CD14-positive monocyte (primary cell): ENCODE measurements around the gene GRIK4. TPM values are rescaled to one million over a fixed set of nuclear protein-coding genes. Genes with fewer than 3 reads are reported as not detected.

ENCODE experiments used
- DNase-seq, 3 donors: peaks; one replicate each; pipeline ENCODE4 v3.0.0-alpha.2; 2011 to 2022
- H2AFZ ChIP-seq: 2 replicates; pipeline ENCODE4 v1.6.0; 2012; ENCODE audit warnings: mild to moderate bottlenecking, low read depth, low read length, inconsistent platforms; ENCODE audit not compliant: insufficient read depth, poor library complexity, severe bottlenecking
- H3K27ac ChIP-seq, 2 donors: 1 replicate in 1 of 2; 2 replicates in 1 of 2; pipeline ENCODE4 v1.5.1; 2012 to 2013; ENCODE audit warnings: low read length in 2 of 2, control low read depth in 1 of 2, inconsistent platforms in 1 of 2, low read depth in 1 of 2, mild to moderate bottlenecking in 1 of 2
- H3K27me3 ChIP-seq, 2 donors: one replicate each; pipeline versions ENCODE4 v1.6.0 to v1.6.1; 2011 to 2013; ENCODE audit warnings: low read length in 2 of 2; ENCODE audit not compliant: control insufficient read depth in 2 of 2, insufficient read depth in 2 of 2
- H3K36me3 ChIP-seq, 2 donors: replicated peaks in 1 of 2; 1 replicate in 1 of 2; 2 replicates in 1 of 2; pipeline versions ENCODE4 v1.5.1 to v1.6.1; 2012 to 2013; ENCODE audit warnings: low read length in 2 of 2, control low read depth in 1 of 2, inconsistent platforms in 1 of 2, mild to moderate bottlenecking in 1 of 2; ENCODE audit not compliant: insufficient read depth in 2 of 2, control insufficient read depth in 1 of 2
- H3K4me1 ChIP-seq, 2 donors: 1 replicate in 1 of 2; 2 replicates in 1 of 2; pipeline versions ENCODE4 v1.5.1 to v1.6.1; 2012 to 2013; ENCODE audit warnings: low read length in 2 of 2, control low read depth in 1 of 2, inconsistent platforms in 1 of 2, mild to moderate bottlenecking in 1 of 2, moderate library complexity in 1 of 2; ENCODE audit not compliant: insufficient read depth in 2 of 2, control insufficient read depth in 1 of 2
- H3K4me2 ChIP-seq: replicated peaks from 2 replicates; pipeline ENCODE3; 2012; ENCODE audit warnings: low read length, moderate library complexity, mild to moderate bottlenecking; ENCODE audit not compliant: poor library complexity, severe bottlenecking; ENCODE audit errors: extremely low read depth
- H3K4me3 ChIP-seq, 3 experiments: fragments of 200-600 bp in 1 of 3; sonication (generic) in 1 of 3; replicated peaks in 1 of 3; 1 replicate in 2 of 3; 2 replicates in 1 of 3; pipeline ENCODE4 v1.5.1; 2011 to 2013; ENCODE audit warnings: low read length in 3 of 3, mild to moderate bottlenecking in 3 of 3, control low read depth in 2 of 3, low read depth in 2 of 3, inconsistent platforms in 1 of 3, moderate library complexity in 1 of 3
- H3K79me2 ChIP-seq: 2 replicates; pipeline ENCODE4 v1.6.0; 2012; ENCODE audit warnings: mild to moderate bottlenecking, control low read depth, inconsistent platforms, low read length, moderate library complexity; ENCODE audit not compliant: insufficient read depth
- H3K9ac ChIP-seq: 2 replicates; pipeline ENCODE4 v1.6.0; 2017; ENCODE audit warnings: low read length, mild to moderate bottlenecking; ENCODE audit not compliant: insufficient read depth, poor library complexity, severe bottlenecking
- H3K9me3 ChIP-seq, 2 donors: replicated peaks in 1 of 2; 1 replicate in 1 of 2; 2 replicates in 1 of 2; pipeline versions ENCODE4 v1.5.1 to v1.6.1; 2012 to 2013; ENCODE audit warnings: low read length in 2 of 2, control low read depth in 1 of 2; ENCODE audit not compliant: control insufficient read depth in 1 of 2, insufficient read depth in 1 of 2
- H4K20me1 ChIP-seq: 2 replicates; pipeline ENCODE4 v1.6.0; 2012; ENCODE audit warnings: mild to moderate bottlenecking, low read length, control low read depth, moderate library complexity; ENCODE audit not compliant: insufficient read depth
- H3K27ac Mint-ChIP-seq, 7 donors: one replicate each; pipeline ENCODE4 v1.8.0; 2020; ENCODE audit warnings: mild to moderate bottlenecking in 7 of 7, mixed read lengths in 7 of 7, moderate library complexity in 6 of 7, inconsistent platforms in 2 of 7
- H3K27me3 Mint-ChIP-seq, 3 donors: one replicate each; pipeline ENCODE4 v1.8.0; 2021 to 2022; ENCODE audit warnings: low read depth in 3 of 3, mild to moderate bottlenecking in 3 of 3, mixed read lengths in 3 of 3, moderate library complexity in 3 of 3, inconsistent platforms in 1 of 3
- H3K36me3 Mint-ChIP-seq, 2 donors: one replicate each; pipeline ENCODE4 v1.8.0; 2020; ENCODE audit warnings: mixed read lengths in 2 of 2, inconsistent platforms in 1 of 2, mild to moderate bottlenecking in 1 of 2
- H3K4me1 Mint-ChIP-seq: one replicate; pipeline ENCODE4 v1.8.0; 2020; ENCODE audit warnings: mild to moderate bottlenecking, mixed read lengths
- H3K4me3 Mint-ChIP-seq, 2 donors: one replicate each; pipeline ENCODE4 v1.8.0; 2020; ENCODE audit warnings: mild to moderate bottlenecking in 2 of 2, mixed read lengths in 2 of 2, moderate library complexity in 1 of 2
- H3K9me3 Mint-ChIP-seq, 7 donors: one replicate each; pipeline ENCODE4 v1.8.0; 2020 to 2022; ENCODE audit warnings: mixed read lengths in 7 of 7, mild to moderate bottlenecking in 6 of 7, moderate library complexity in 6 of 7, inconsistent platforms in 2 of 7
- WGBS: methylation state at CpG from one replicate; pipeline ENCODE4 v1.1.5; 2013; ENCODE audit warnings: missing lambda C conversion rate; ENCODE audit not compliant: insufficient coverage; 5-methylcytosine and 5-hydroxymethylcytosine counted together
- intact Hi-C, 2 donors: fragments of 100-400 bp; cut with micrococcal nuclease; formaldehyde crosslinking; loops; one replicate each; pipeline versions ENCODE4 v1.15.0 to v1.15.1; 2023
- polyA plus RNA-seq, 3 donors: library from polyadenylated mRNA; depleted of rRNA in 1 of 3; unstranded in 2 of 3; stranded (reverse) in 1 of 3; fragments of 300-500 nt in 2 of 3; fragments of >200 nt in 1 of 3; fragmentation: Illumina TruSeq in 2 of 3; gene quantifications; 1 replicate in 2 of 3; 2 replicates in 1 of 3; pipeline ENCODE4 v1.2.3, GENCODE V29; 2012 to 2021
- TF ChIP-seq, protein P1 (sequence below): fragments of 200-600 bp; IDR thresholded peaks from one replicate; pipeline ENCODE4 v1.8.0; 2022; ENCODE audit warnings: antibody characterized with exemption, mild to moderate bottlenecking

The GRIK4 gene
- polyA plus RNA-seq, 3 donors, result not detected

DNA sequence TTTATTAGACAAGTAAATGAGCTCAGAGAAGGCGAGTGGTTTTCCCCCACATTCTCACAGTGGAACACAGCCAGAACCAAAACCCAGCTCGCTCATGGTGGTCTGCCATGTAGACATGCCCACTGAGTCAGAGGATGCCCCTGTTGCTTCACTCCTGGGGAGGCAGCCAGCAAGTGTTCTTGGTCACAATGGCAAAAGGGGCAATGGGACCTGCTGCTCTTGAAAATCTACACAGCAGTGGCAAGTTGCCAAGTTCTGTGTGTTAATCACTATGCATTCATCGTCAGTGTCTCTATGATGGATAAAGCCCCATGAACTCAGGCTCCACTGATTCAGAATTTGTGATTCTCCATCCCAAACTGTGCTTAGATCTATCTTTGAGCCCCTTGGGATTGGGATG, 447.6 kb downstream of the GRIK4 start:
- Histone ChIP-seq H3K79me2 (no peaks in the 10 kb centered on the region), H3K27ac (no peak overlapping the region), H3K9ac (no peak overlapping the region), H3K4me2 (no peak overlapping the region), H3K36me3 (no peaks in the 10 kb centered on the region), H3K9me3 (no peaks in the 10 kb centered on the region), H4K20me1 (no peaks in the 10 kb centered on the region), H3K4me3 (no peak overlapping the region), H3K27me3 (no peaks in the 10 kb centered on the region), H3K4me1 (peaks cover 10 to 13% of the 10 kb centered on the region in 2 donors), H2AFZ (no peak overlapping the region)
- Mint-ChIP-seq H3K9me3 (no peaks in the 10 kb centered on the region), H3K4me1 (peaks cover 9% of the 10 kb centered on the region), H3K4me3 (no peak overlapping the region), H3K36me3 (no peaks in the 10 kb centered on the region), H3K27ac (no peak overlapping the region), H3K27me3 (peaks cover 1 to 11% (median 8%) of the 10 kb centered on the region in 3 donors)
- DNase-seq, result no peak
- 80% methylated on average over 1 of the region's 3 CpGs for WGBS
- intact Hi-C loops, result no loop called here
- TF ChIP-seq, protein P1, sequence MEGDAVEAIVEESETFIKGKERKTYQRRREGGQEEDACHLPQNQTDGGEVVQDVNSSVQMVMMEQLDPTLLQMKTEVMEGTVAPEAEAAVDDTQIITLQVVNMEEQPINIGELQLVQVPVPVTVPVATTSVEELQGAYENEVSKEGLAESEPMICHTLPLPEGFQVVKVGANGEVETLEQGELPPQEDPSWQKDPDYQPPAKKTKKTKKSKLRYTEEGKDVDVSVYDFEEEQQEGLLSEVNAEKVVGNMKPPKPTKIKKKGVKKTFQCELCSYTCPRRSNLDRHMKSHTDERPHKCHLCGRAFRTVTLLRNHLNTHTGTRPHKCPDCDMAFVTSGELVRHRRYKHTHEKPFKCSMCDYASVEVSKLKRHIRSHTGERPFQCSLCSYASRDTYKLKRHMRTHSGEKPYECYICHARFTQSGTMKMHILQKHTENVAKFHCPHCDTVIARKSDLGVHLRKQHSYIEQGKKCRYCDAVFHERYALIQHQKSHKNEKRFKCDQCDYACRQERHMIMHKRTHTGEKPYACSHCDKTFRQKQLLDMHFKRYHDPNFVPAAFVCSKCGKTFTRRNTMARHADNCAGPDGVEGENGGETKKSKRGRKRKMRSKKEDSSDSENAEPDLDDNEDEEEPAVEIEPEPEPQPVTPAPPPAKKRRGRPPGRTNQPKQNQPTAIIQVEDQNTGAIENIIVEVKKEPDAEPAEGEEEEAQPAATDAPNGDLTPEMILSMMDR, result no peak

DNA sequence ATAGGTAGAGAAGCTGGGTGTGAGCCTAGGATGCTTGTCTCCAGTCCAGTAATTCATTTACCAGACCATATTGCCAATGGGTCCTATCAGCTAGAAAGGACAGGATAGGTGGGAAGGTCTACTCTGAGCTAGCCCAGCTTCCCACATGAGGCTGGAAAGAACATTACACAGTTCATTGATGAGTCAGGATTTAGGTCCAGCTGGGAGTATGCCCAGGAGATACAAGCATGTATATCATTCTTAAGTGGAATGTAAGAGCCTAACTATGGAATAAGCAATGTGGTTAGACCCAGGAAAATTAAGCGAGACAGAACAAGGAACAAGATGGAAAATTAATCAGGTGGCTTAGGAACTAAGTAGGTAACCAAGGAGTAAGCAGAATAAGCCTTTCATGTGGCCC, 453.3 kb downstream of the GRIK4 start:
- H4K20me1 ChIP-seq, result no peaks in the 10 kb centered on the region
- H3K36me3 Mint-ChIP-seq, result no peaks in the 10 kb centered on the region
- no peak overlapping the region for H3K4me3 ChIP-seq
- H3K27me3 ChIP-seq, result no peaks in the 10 kb centered on the region
- H3K27me3 Mint-ChIP-seq, result peaks cover 6 to 14% (median 9%) of the 10 kb centered on the region in 3 donors
- no peak overlapping the region for H2AFZ ChIP-seq
- H3K27ac ChIP-seq, result no peak overlapping the region
- H3K9me3 ChIP-seq, result no peaks in the 10 kb centered on the region
- no peaks in the 10 kb centered on the region for H3K36me3 ChIP-seq
- 100% methylated on average over 1 of the region's 1 CpG for WGBS
- intact Hi-C loops, result no loop called here
- H3K27ac Mint-ChIP-seq, result no peak overlapping the region
- no peak overlapping the region for H3K4me2 ChIP-seq
- DNase-seq, result no peak
- no peaks in the 10 kb centered on the region for H3K79me2 ChIP-seq
- TF ChIP-seq, protein P1, result no peak
- no peaks in the 10 kb centered on the region for H3K4me1 ChIP-seq
- no peak overlapping the region for H3K4me3 Mint-ChIP-seq
- H3K4me1 Mint-ChIP-seq, result no peaks in the 10 kb centered on the region
- H3K9ac ChIP-seq, result no peak overlapping the region
- H3K9me3 Mint-ChIP-seq, result no peaks in the 10 kb centered on the region
